Cardiac fibroblast (primary cell): Measurements from ENCODE around the gene INPP5A.

ENCODE experiments used
- DNase-seq, 2 donors: peaks; one replicate each; pipeline versions ENCODE4 v3.0.0 to v3.0.0-alpha.2; 2010; ENCODE audit warnings: low read depth in 2 of 2
- H3K4me3 ChIP-seq, 2 donors: replicated peaks in 1 of 2; 1 replicate in 1 of 2; 2 replicates in 1 of 2; pipeline ENCODE4 v1.5.1; 2011; ENCODE audit warnings: low read depth in 2 of 2, low read length in 2 of 2, mild to moderate bottlenecking in 2 of 2, moderate library complexity in 1 of 2
- CTCF ChIP-seq: IDR thresholded peaks from one replicate; pipeline ENCODE4 v1.5.1; 2011; ENCODE audit warnings: low read depth, mild to moderate bottlenecking, low read length, inconsistent platforms

The INPP5A gene

GRCh38 chr10:132603851-132604533 is 66.4 kb downstream of the INPP5A start:
- no peak for TF ChIP-seq CTCF
- DNase-seq, result no peak
- no peak overlapping the region for H3K4me3 ChIP-seq

- no peak overlapping the region for H3K4me3 ChIP-seq
- no peak for TF ChIP-seq CTCF
- no peak for DNase-seq
These were observed 67.1 kb downstream of the INPP5A start for GRCh38 chr10:132604686-132605085.

GRCh38 chr10:132605390-132605789 is 67.8 kb downstream of the INPP5A start:
- no peak for TF ChIP-seq CTCF
- no peak for DNase-seq
- no peak overlapping the region for H3K4me3 ChIP-seq

- TF ChIP-seq CTCF, result no peak
- no peak for DNase-seq
- no peak overlapping the region for H3K4me3 ChIP-seq
These were observed 68.5 kb downstream of the INPP5A start for GRCh38 chr10:132606031-132606491.

GRCh38 chr10:132606536-132607316 is 69.1 kb downstream of the INPP5A start:
- H3K4me3 ChIP-seq, result no peak overlapping the region
- DNase-seq, result peak; percentile 40 to 42
- no peak for TF ChIP-seq CTCF

GRCh38 chr10:132607491-132607890 is 69.9 kb downstream of the INPP5A start:
- H3K4me3 ChIP-seq, result no peak overlapping the region
- DNase-seq, result no peak
- no peak for TF ChIP-seq CTCF
